Endothelial cell of umbilical vein (primary cell): ENCODE data around the gene CNEP1R1.

Experiments
- CTCF ChIP-seq, 2 donors: IDR thresholded peaks; 1 replicate in 1 of 2; 2 replicates in 1 of 2; pipeline ENCODE4 v1.5.1; 2011; ENCODE audit warnings: low read length in 2 of 2, mild to moderate bottlenecking in 2 of 2, moderate library complexity in 2 of 2, control low read depth in 1 of 2, inconsistent platforms in 1 of 2, low read depth in 1 of 2; ENCODE audit not compliant: insufficient read depth in 1 of 2; ENCODE audit errors: extremely low read depth in 1 of 2
- EZH2 ChIP-seq: IDR thresholded peaks from 2 replicates; pipeline ENCODE4 v1.6.1; 2012; ENCODE audit warnings: borderline replicate concordance, low read depth, mild to moderate bottlenecking, moderate library complexity, low read length, inconsistent platforms; ENCODE audit not compliant: severe bottlenecking
- FOS ChIP-seq: IDR thresholded peaks from 2 replicates; pipeline ENCODE4 v1.6.1; 2011; ENCODE audit warnings: mild to moderate bottlenecking, low read length, moderate library complexity, borderline replicate concordance; ENCODE audit not compliant: insufficient read depth
- JUN ChIP-seq: IDR thresholded peaks from 2 replicates; pipeline ENCODE4 v1.6.1; 2011; ENCODE audit warnings: borderline replicate concordance, low read depth; ENCODE audit not compliant: insufficient read length, insufficient read depth
- MAX ChIP-seq: IDR thresholded peaks from 2 replicates; pipeline ENCODE4 v1.6.1; 2011; ENCODE audit not compliant: insufficient read depth, insufficient read length
- MYC ChIP-seq: IDR thresholded peaks from one replicate; pipeline ENCODE4 v1.6.1; 2011; ENCODE audit warnings: mild to moderate bottlenecking, low read depth, low read length
- POLR2A ChIP-seq: IDR thresholded peaks from 2 replicates; pipeline ENCODE4 v1.6.1; 2012; ENCODE audit warnings: low read depth, mild to moderate bottlenecking, control low read depth, low read length
- POLR2AphosphoS5 ChIP-seq: IDR thresholded peaks from 2 replicates; pipeline ENCODE4 v1.6.1; 2012; ENCODE audit warnings: low read depth, mild to moderate bottlenecking, control low read depth, low read length, moderate library complexity; ENCODE audit not compliant: insufficient read depth

- TF ChIP-seq POLR2A = no peak
- no peak for TF ChIP-seq CTCF (IDR thresholded peaks at IDR 0.05; ENCODE audit: extremely low read depth in 1 of 2, insufficient read depth in 1 of 2, low read depth in 1 of 2, low read length in 2 of 2)
- TF ChIP-seq EZH2 = no peak
- no peak for TF ChIP-seq JUN
- TF ChIP-seq MYC = no peak
- no peak for TF ChIP-seq MAX
- no peak for TF ChIP-seq POLR2AphosphoS5
- TF ChIP-seq FOS = no peak
Observed at GRCh38 chr16:49987381-49987780, 37.6 kb upstream of the CNEP1R1 start.
